H1 (cell line): ENCODE data around the gene MEI1. TPM values are rescaled to one million over a fixed set of nuclear protein-coding genes. Genes with fewer than 3 reads are reported as not detected.

Experiments used
- CTCF ChIA-PET: fragments of 300-600 bp; sonication (Branson Sonifier 250); formaldehyde crosslinking; loops from one replicate; lab custom pipeline; 2021; ENCODE audit not compliant: partially characterized antibody; lab: Charles Lee
- POLR2A ChIA-PET: fragments of 300-600 bp; sonication (Branson Sonifier 250); formaldehyde crosslinking; loops from one replicate; lab custom pipeline; 2021; ENCODE audit warnings: inconsistent platforms; ENCODE audit not compliant: partially characterized antibody; lab: Charles Lee
- DNase-seq, 2 experiments: peaks; one replicate each; pipeline versions ENCODE4 v3.0.0 to v3.0.0-alpha.2; 2010 to 2022; ENCODE audit warnings: low spot score in 2 of 2, low read depth in 1 of 2, mixed read lengths in 1 of 2
- FAIRE-seq: peaks from 2 replicates; lab custom pipeline; 2011; peaks lifted over from hg19 to GRCh38; lab: Jason Lieb, UNC
- H2AFZ ChIP-seq: 2 replicates; pipeline ENCODE4 v1.8.1; 2012; ENCODE audit warnings: low read length, inconsistent platforms
- H2AK5ac ChIP-seq: 2 replicates; pipeline ENCODE4 v1.6.1; 2013; ENCODE audit warnings: low read depth, low read length
- H2BK120ac ChIP-seq: replicated peaks from 2 replicates; pipeline ENCODE3; 2013; ENCODE audit warnings: low read depth, low read length, inconsistent platforms
- H2BK12ac ChIP-seq: 2 replicates; pipeline ENCODE4 v1.6.1; 2013; ENCODE audit warnings: low read depth, low read length
- H2BK15ac ChIP-seq: 2 replicates; pipeline ENCODE4 v1.6.1; 2013; ENCODE audit warnings: low read length
- H2BK20ac ChIP-seq: 2 replicates; pipeline ENCODE4 v1.6.1; 2013; ENCODE audit warnings: low read length
- H2BK5ac ChIP-seq: 2 replicates; pipeline ENCODE4 v1.6.1; 2013; ENCODE audit warnings: low read depth, low read length
- H3K14ac ChIP-seq: 2 replicates; pipeline ENCODE4 v1.6.1; 2013; ENCODE audit warnings: inconsistent platforms; ENCODE audit not compliant: insufficient read length
- H3K18ac ChIP-seq: 2 replicates; pipeline ENCODE4 v1.6.1; 2013; ENCODE audit warnings: low read length; ENCODE audit errors: extremely low read depth
- H3K23ac ChIP-seq: 2 replicates; pipeline ENCODE4 v1.6.1; 2013; ENCODE audit warnings: inconsistent platforms; ENCODE audit not compliant: insufficient read length
- H3K23me2 ChIP-seq: 2 replicates; pipeline ENCODE4 v1.6.1; 2013; ENCODE audit warnings: low read depth, low read length
- H3K27ac ChIP-seq: 2 replicates; pipeline ENCODE4 v1.6.1; 2011; ENCODE audit warnings: low read depth, low read length, inconsistent platforms
- H3K27me3 ChIP-seq, 4 experiments: replicated peaks in 1 of 4; 1 replicate in 1 of 4; 2 replicates in 3 of 4; pipeline versions ENCODE4 v1.6.1 to v1.8.1; 2011 to 2013; ENCODE audit warnings: low read length in 3 of 4, mild to moderate bottlenecking in 3 of 4, inconsistent platforms in 2 of 4, mixed read lengths in 2 of 4, moderate library complexity in 1 of 4; ENCODE audit not compliant: control insufficient read depth in 3 of 4, insufficient read depth in 3 of 4; ENCODE audit errors: extremely low read depth in 1 of 4
- H3K36me3 ChIP-seq, 4 experiments: 2 replicates each; pipeline versions ENCODE4 v1.6.1 to v1.8.1; 2011 to 2013; ENCODE audit warnings: mild to moderate bottlenecking in 4 of 4, low read length in 3 of 4, moderate library complexity in 2 of 4, control low read depth in 1 of 4, inconsistent platforms in 1 of 4; ENCODE audit not compliant: insufficient read depth in 4 of 4, control insufficient read depth in 2 of 4
- H3K4ac ChIP-seq: replicated peaks from 2 replicates; pipeline ENCODE3; 2013; ENCODE audit warnings: low read length, low read depth, mixed read lengths, inconsistent platforms; ENCODE audit not compliant: insufficient read length
- H3K4me1 ChIP-seq, 4 experiments: replicated peaks in 1 of 4; 1 replicate in 1 of 4; 2 replicates in 3 of 4; pipeline versions ENCODE4 v1.6.1 to v1.8.1; 2011 to 2013; ENCODE audit warnings: low read length in 3 of 4, inconsistent platforms in 2 of 4, mixed read lengths in 1 of 4; ENCODE audit not compliant: insufficient read depth in 4 of 4, control insufficient read depth in 3 of 4
- H3K4me2 ChIP-seq, 2 experiments: 2 replicates each; pipeline versions ENCODE4 v1.6.1 to v1.8.1; 2011 to 2013; ENCODE audit warnings: low read depth in 2 of 2, low read length in 2 of 2, control low read depth in 1 of 2, inconsistent platforms in 1 of 2, mild to moderate bottlenecking in 1 of 2; ENCODE audit not compliant: insufficient read depth in 1 of 2
- H3K4me3 ChIP-seq, 4 experiments: fragments of 200-600, 300-600 bp in 1 of 4; sonication (generic), shearing (Covaris generic), sonication (Bioruptor Twin) in 1 of 4; 2 replicates each; pipeline versions ENCODE4 v1.5.1 to v1.8.1; 2011 to 2016; ENCODE audit warnings: low read length in 4 of 4, low read depth in 3 of 4, control low read depth in 2 of 4, inconsistent platforms in 2 of 4, mild to moderate bottlenecking in 2 of 4, mixed read lengths in 1 of 4, moderate library complexity in 1 of 4; ENCODE audit not compliant: insufficient read depth in 2 of 4; ENCODE audit errors: extremely low read depth in 1 of 4
- H3K56ac ChIP-seq: replicated peaks from 2 replicates; pipeline ENCODE3; 2013; ENCODE audit warnings: low read depth, mild to moderate bottlenecking, mixed read lengths, low read length, inconsistent platforms; ENCODE audit not compliant: insufficient read length
- H3K79me1 ChIP-seq: 2 replicates; pipeline ENCODE4 v1.6.1; 2013; ENCODE audit warnings: low read depth, low read length, control low read depth
- H3K79me2 ChIP-seq, 2 experiments: 2 replicates each; pipeline versions ENCODE4 v1.6.1 to v1.8.1; 2012 to 2013; ENCODE audit warnings: low read length in 2 of 2, mild to moderate bottlenecking in 2 of 2, inconsistent platforms in 1 of 2; ENCODE audit not compliant: insufficient read depth in 2 of 2, control insufficient read depth in 1 of 2
- H3K9ac ChIP-seq, 4 experiments: replicated peaks in 1 of 4; 1 replicate in 1 of 4; 2 replicates in 3 of 4; pipeline versions ENCODE4 v1.6.1 to v1.8.1; 2011 to 2013; ENCODE audit warnings: low read depth in 3 of 4, low read length in 3 of 4, control low read depth in 2 of 4, mild to moderate bottlenecking in 2 of 4, moderate library complexity in 2 of 4, inconsistent platforms in 1 of 4; ENCODE audit errors: extremely low read depth in 1 of 4
- H3K9me3 ChIP-seq, 2 experiments: 2 replicates each; pipeline versions ENCODE4 v1.6.1 to v1.8.1; 2012 to 2013; ENCODE audit warnings: mild to moderate bottlenecking in 2 of 2, moderate library complexity in 2 of 2, control low read depth in 1 of 2, inconsistent platforms in 1 of 2, low read depth in 1 of 2, low read length in 1 of 2, mixed read lengths in 1 of 2; ENCODE audit not compliant: insufficient read depth in 2 of 2
- H4K20me1 ChIP-seq, 2 experiments: replicated peaks in 1 of 2; 2 replicates each; pipeline versions ENCODE3 to v1.8.1; 2011 to 2013; ENCODE audit warnings: inconsistent platforms in 2 of 2, low read length in 2 of 2, mild to moderate bottlenecking in 1 of 2; ENCODE audit not compliant: insufficient read depth in 2 of 2, control insufficient read depth in 1 of 2
- H4K5ac ChIP-seq: 2 replicates; pipeline ENCODE4 v1.6.1; 2013; ENCODE audit warnings: low read length, low read depth, mixed read lengths, inconsistent platforms; ENCODE audit not compliant: insufficient read length
- H4K8ac ChIP-seq: 2 replicates; pipeline ENCODE4 v1.8.0; 2013; ENCODE audit warnings: mild to moderate bottlenecking, moderate library complexity, low read length, inconsistent platforms; ENCODE audit not compliant: insufficient read depth; ENCODE audit errors: extremely low read depth
- H4K91ac ChIP-seq: replicated peaks from 2 replicates; pipeline ENCODE3; 2013; ENCODE audit warnings: low read length, mixed read lengths, inconsistent platforms; ENCODE audit not compliant: insufficient read length
- ZNF274 ChIP-seq: IDR thresholded peaks from 2 replicates; pipeline ENCODE4 v1.7.0; 2012; ENCODE audit warnings: low read length, borderline replicate concordance; ENCODE audit errors: extremely low read depth
- WGBS, 2 experiments: shearing (Covaris generic) in 1 of 2; methylation state at CpG; one replicate each; pipeline versions ENCODE4 v1.1.6 to v1.1.7; 2013 to 2015; ENCODE audit warnings: low lambda C conversion rate in 2 of 2, mixed read lengths in 2 of 2, inconsistent platforms in 1 of 2, low coverage in 1 of 2, missing lambda C conversion rate in 1 of 2; ENCODE audit not compliant: insufficient replicate concordance in 2 of 2, insufficient coverage in 1 of 2, insufficient read length in 1 of 2; ENCODE audit errors: extremely low coverage in 1 of 2, missing lambda C conversion rate in 1 of 2; 5-methylcytosine and 5-hydroxymethylcytosine counted together
- polyA plus RNA-seq, 7 experiments: library from polyadenylated mRNA; depleted of rRNA in 3 of 7; stranded (reverse) in 5 of 7; unstranded in 2 of 7; fragments of >200 nt in 5 of 7; fragments of 200-250 nt in 2 of 7; gene quantifications; 1 replicate in 5 of 7; 2 replicates in 1 of 7; 4 replicates in 1 of 7; pipeline versions ENCODE4 v1.2.1 to v1.2.3, GENCODE V29; 2011 to 2013; ENCODE audit warnings: missing spikeins in 2 of 7, mixed read lengths in 2 of 7
- total RNA-seq: library from RNA; stranded (reverse); fragmentation: NEBNext Ultra II Directional; extraction: Animal tissue kit (Norgen Biotek cat#: 25700); gene quantifications from 2 replicates; pipeline ENCODE4 v1.2.1, GENCODE V29; 2021
- TF ChIP-seq, protein P1 (sequence below): IDR thresholded peaks from 2 replicates; pipeline ENCODE4 v1.6.1; 2012; ENCODE audit warnings: inconsistent platforms
- TF ChIP-seq, protein P2 (sequence below): IDR thresholded peaks from 2 replicates; pipeline ENCODE4 v1.6.1; 2012; ENCODE audit warnings: inconsistent platforms

The MEI1 gene
- total and polyA plus RNA-seq, 2 of the 8 experiments (the other 6 are each of a cell fraction or from before 2014, with no cell fraction given), result 0.27 to 0.54 TPM

DNA sequence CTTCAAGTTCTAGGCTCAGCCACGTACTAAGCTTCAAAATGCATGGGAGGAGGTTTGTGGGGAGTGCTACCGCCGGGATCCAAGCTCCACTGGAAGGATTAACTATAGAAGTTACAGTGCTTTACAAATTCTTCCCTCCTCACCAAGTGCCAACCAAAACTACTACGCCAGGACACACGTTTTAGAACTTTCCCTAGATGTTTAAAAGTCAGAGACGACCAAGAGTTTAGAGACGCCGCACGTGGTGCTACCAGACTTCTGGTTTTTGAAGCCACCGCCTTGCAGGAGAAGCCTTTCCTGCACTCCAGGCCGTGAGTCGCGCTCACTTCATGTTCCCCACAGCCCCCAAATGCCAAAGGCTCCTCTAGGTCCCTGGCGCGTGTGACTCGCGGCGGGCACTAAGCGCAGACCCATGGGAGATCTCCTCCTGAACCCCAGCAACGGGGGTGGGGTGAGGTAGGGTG, 11.4 kb upstream of the MEI1 start:
- Histone ChIP-seq H2BK12ac (0 out of 2 replicates have a peak overlapping the region, but pooled peaks have one; percentile 20), H3K79me1 (peaks cover 3% of the 10 kb centered on the region; the same call in 1 of the 2 replicates), H3K9me3 (no peaks in the 10 kb centered on the region), H4K20me1 (peaks cover 0 to 5% of the 10 kb centered on the region in 2 experiments), H3K79me2 (peaks cover 10 to 52% of the 10 kb centered on the region in 2 experiments), H2BK5ac (0 out of 2 replicates have a peak overlapping the region, but pooled peaks have one; percentile 83), H3K14ac (no peak overlapping the region), H3K23me2 (peaks cover 9% of the 10 kb centered on the region), H4K91ac (no peak overlapping the region), H3K4me1 (peaks cover 0 to 3% (median 2%) of the 10 kb centered on the region in 4 experiments; a peak in 6 of 7 replicates), H3K56ac (peak overlapping the region; percentile 19), H3K4me3 (peak overlapping the region; percentile 71 to 91 (median 84)), H2AK5ac (no peak overlapping the region), H4K8ac (peak overlapping the region; percentile 46; the same call in 1 of the 2 replicates), H3K18ac (no peak overlapping the region; the same call in 1 of the 2 replicates), H3K4me2 (peak overlapping the region; percentile 86 to 96), H2BK20ac (no peak overlapping the region), H3K27me3 (no peaks in the 10 kb centered on the region), H3K23ac (no peak overlapping the region), H3K36me3 (no peaks in the 10 kb centered on the region), H4K5ac (no peak overlapping the region), H2BK15ac (no peak overlapping the region), H3K9ac (peak overlapping the region in 3 of 4 experiments; percentile 62 to 67 (median 65); a peak in 6 of 7 replicates), H3K4ac (peak overlapping the region; percentile 41), H3K27ac (no peak overlapping the region), H2AFZ (no peak overlapping the region), H2BK120ac (no peak overlapping the region)
- ChIA-PET POLR2A (interaction anchor here (1.0 to 2.0 kb wide), 6 partner anchors 21 to 241 kb away, joined by 3 to 6 read pairs (median 4); partner anchors contain the start of gene TOB2), CTCF (interaction anchor here (1.5 to 4.9 kb wide), 2 partner anchors 10 to 15 kb away, joined by 5 to 36 read pairs; partner anchors contain the start of gene MEI1)
- FAIRE-seq (peak; percentile 39), DNase-seq (no peak)
- WGBS, 2 experiments, result 4% methylated on average over 20 of the region's 20 CpGs; no CpG with 5 or more reads in 1 of the 2 experiments
- no peak for TF ChIP-seq ZNF274
- TF ChIP-seq, protein P1, sequence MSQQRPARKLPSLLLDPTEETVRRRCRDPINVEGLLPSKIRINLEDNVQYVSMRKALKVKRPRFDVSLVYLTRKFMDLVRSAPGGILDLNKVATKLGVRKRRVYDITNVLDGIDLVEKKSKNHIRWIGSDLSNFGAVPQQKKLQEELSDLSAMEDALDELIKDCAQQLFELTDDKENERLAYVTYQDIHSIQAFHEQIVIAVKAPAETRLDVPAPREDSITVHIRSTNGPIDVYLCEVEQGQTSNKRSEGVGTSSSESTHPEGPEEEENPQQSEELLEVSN, result peak; percentile 63; the same call in 1 of the 2 replicates
- TF ChIP-seq, protein P2, sequence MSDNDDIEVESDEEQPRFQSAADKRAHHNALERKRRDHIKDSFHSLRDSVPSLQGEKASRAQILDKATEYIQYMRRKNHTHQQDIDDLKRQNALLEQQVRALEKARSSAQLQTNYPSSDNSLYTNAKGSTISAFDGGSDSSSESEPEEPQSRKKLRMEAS, result peak; percentile 66; the same call in 1 of the 2 replicates
